RCC 7860 (cell line): Measurements from ENCODE around the gene GLUD1.
"Not testable (repeated sequence)": the region's sequence is repeated elsewhere in the genome, so short reads cannot be mapped to it uniquely, and the experiment has no call there.

Experiments
- DNase-seq: peaks from one replicate; pipeline ENCODE4 v3.0.0-alpha.2; 2015; ENCODE audit warnings: low spot score
- FAIRE-seq: peaks from 2 replicates; lab custom pipeline; 2012; peaks lifted over from hg19 to GRCh38; lab: Jason Lieb, UNC

Gene GLUD1

DNA sequence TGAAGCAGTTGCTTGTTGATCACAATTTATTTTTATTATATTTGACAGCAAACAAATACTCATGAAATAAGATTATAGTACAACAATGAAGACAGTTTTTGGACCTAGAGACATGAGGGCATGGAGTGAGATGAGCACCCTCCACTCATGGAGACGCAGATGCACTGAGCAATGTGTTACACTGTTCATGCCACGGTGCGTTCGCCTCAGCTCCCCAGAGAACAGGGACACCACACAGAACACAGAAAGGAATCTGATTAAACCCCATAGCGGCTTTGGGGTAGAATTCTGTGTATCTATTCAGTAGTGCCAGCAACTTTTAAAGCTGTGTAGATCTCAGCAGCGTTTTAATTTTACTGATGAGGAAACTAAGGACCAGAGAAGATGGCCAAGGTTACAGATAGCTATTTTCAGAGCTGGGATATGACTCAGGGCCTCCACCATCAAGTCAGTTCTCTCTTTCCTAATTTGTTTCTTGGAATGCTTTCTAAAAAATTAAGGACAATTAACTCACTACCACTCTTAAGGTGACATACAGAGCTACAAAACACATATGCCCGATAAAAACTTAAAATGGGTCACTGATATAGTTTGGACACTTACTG, 41.0 kb downstream of the GLUD1 start:
- no peak for FAIRE-seq

DNA sequence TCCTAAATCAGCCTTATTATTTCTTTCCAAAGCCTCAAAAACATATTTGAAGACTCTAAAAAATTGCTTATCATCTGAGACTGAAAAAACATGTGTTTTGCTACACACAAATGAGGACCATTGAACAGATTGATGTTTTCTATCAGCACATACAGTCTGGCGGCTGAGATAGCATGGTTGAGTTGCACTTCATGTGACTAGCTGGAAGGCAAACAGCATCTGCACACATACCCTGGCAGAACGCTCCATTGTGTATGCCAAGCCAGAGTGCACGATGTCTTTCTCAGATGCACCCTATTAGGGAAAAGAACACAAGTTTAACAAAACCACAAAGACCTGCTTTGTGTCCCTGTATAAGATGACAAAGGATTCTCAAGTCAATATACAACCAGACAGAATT, 41.5 kb downstream of the GLUD1 start:
- FAIRE-seq, result no peak

More for the DNA sequence above, 41.0 kb downstream of the GLUD1 start:
- no peak for DNase-seq

DNA sequence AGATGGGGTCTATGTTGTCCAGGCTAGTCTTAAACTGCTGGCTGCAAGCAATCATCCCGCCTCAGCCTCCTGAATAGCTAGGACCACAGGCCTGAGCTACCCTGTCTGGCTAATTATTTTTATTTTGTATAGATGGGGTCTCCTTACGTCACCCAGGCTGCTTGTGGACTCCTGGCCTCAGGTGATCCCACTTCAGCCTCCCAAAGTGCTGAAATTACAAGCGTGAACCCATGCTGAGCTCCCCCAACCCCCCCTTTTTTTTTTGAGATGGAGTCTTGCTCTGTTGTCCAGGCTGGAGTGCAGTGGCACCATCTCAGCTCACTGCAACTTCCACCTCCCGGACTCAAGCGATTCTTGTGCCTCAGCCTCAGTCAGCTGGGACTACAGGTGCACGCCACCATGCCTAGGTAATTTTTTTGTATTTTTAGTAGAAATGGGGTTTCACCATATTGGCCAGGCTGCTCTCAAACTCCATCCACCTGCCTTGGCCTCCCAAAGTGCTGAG, 49.2 kb downstream of the GLUD1 start:
- FAIRE-seq (no peak), DNase-seq (no peak)

More for the DNA sequence above, 41.5 kb downstream of the GLUD1 start:
- no peak for DNase-seq

DNA sequence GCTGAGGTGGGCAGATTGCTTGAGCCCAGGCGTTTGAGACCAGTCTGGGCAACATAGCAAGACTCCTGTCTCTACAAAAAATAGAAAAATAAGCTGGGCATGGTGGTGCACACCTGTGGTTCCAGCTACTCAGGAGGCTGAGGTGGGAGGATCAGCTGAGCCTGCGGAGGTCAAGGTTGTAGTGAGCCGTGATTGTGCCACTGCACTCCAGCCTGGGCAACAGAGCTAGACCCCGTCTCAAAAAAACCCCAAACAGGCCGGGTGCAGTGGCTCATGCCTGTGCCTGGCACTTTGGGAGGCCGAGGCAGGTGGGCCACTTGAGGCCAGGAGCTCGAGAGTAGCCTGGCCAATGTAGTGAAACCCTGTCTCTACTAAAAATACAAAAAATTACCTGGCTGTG, 51.1 kb downstream of the GLUD1 start:
- DNase-seq, FAIRE-seq: not testable (repeated sequence)

DNA sequence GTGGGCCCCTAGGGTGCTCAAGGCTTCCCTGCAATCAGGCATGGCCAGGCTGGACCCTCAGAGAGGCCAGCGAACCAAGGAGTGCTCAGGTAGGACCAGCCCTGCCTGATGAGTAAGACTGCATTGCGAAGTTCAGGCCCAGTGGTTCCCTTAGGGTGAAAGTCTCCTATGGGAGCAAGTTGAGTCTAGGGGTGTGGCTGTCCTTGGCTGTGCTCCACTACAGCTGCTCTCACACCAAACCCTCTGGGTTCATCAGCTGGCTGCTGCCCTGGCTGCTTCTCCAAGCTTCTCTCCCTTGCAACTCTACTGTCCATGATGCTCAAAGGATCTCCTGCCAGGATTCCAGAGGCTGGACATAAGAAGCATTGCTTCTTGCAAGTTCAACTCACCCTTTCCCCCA, 55.9 kb downstream of the GLUD1 start:
- DNase-seq (no peak), FAIRE-seq (no peak)

DNA sequence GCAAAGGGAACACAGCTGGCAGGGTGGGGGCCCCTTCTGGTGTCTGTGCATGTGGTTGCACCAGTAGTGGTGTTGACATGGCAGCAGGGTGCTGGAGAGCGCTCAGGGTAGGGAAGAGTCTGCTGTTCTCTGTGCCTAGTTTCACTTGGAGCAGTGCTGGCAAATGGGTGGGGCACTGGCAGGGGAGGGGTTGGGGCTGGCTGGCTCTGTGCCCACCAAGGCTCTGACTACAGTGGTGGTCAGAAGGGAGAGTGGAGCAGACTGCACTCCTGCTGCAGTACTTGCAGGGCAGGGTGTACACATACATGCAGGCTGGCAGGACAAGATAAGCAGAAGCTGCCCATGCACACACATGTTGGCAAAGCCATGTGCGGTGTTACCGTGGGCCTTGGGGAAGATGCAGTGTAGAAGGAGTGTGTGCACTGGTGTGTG, 56.3 kb downstream of the GLUD1 start:
- DNase-seq, result no peak
- no peak for FAIRE-seq

DNA sequence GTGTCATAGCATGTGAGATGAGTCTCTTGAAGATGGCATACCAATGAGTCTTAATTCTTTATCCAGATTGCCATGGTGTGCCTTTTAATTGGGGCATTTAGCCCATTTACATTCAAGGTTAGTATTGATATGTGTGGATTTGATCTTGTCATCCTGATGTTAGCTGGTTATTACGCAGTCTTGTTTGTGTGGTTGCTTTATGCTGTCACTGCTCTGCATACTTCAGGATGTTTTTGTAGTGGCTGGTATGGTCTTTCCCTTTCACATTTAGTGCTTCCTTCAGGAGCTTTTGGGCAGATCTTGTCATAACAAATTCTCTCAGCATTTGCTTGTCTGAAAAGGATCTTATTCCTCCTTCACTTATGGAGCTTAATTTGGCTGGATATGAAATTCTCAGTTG, 58.0 kb downstream of the GLUD1 start:
- FAIRE-seq, result no peak
- DNase-seq, result no peak

DNA sequence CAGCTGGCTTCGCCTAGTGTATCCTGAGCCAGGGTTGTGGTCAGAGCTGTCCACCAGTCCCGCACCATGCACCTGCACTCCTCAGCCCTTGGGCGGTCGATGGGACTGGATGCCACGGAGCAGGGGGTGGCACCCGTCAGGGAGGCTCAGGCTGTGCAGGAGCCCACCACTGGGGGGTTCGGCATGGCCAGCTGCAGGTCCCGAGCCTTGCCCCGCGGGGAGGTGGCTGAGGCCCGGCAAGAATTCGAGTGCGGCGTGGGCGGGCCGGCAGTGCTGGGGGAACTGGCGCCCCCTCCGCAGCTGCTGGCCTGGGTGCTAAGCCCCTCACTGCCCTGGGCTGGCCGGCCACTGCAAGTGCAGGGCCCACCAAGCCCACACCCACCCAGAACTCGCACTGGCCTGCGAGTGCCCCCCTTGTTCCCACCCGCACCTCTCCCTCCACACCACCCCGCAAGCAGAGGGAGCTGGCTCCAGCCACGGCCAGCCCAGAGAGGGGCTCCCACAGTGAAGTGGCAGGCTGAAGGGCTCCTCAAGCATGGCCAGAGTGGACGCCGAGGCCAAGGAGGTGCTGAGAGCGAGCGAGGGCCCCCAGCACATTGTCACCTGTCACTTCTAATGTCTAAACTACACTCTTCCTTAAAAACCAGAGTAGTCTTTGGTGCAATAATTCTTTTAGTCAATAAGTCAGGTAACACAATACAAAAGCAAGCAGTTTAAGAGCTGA, 63.6 kb downstream of the GLUD1 start:
- DNase-seq (no peak), FAIRE-seq (no peak)

DNA sequence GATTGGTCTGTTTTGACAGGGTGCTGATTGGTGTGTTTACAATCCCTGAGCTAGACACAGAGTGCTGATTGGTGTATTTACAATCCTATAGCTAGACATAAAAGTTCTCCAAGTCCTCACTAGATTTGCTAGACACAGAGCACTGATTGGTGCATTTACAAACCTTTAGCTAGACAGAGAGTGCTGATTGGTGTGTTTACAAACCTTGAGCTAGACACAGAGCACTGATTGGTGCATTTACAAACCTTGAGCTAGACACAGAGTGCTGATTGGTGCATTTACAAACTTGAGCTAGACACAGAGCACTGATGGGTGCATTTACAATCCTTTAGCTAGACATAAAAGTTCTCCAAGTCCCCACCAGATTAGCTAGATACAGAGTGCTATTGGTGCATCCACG, 64.2 kb downstream of the GLUD1 start:
- not testable (repeated sequence) for DNase-seq, FAIRE-seq

DNA sequence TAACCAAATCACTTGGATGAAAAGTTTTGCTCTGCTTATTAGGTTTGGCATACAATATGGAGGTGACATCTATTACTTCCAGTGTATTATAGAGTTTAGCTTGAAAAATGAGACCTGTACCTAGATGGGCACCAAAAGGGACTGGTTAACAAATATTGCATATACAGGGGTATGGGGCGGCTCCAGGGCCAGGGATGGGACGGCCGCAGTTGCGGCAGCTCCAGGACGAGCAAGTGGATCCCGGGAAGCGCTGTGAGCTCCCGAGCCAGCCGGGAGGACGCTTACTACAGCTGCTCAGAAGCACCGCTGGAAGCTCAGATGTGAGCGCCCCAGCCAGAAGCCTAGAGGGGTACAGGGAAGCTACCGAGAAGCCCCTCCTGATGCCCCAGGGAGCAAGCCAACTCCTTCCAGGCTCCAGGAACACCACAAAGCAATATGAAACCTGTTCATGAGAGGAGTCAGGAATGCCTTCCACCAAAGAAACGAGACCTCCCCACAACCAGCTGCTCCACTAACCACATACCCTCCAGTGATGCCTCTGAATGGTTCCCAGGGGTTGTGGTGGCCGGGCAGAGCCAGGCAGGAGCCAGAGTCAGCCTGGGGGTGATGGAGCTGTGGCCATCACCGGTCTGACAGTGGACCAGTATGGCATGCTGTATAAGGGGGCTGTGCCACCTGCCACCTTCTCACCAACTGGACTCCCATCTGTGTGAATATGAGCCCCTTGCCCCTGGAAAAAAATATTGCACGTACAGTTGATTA, 67.7 kb downstream of the GLUD1 start:
- FAIRE-seq, DNase-seq: not testable (repeated sequence)

DNA sequence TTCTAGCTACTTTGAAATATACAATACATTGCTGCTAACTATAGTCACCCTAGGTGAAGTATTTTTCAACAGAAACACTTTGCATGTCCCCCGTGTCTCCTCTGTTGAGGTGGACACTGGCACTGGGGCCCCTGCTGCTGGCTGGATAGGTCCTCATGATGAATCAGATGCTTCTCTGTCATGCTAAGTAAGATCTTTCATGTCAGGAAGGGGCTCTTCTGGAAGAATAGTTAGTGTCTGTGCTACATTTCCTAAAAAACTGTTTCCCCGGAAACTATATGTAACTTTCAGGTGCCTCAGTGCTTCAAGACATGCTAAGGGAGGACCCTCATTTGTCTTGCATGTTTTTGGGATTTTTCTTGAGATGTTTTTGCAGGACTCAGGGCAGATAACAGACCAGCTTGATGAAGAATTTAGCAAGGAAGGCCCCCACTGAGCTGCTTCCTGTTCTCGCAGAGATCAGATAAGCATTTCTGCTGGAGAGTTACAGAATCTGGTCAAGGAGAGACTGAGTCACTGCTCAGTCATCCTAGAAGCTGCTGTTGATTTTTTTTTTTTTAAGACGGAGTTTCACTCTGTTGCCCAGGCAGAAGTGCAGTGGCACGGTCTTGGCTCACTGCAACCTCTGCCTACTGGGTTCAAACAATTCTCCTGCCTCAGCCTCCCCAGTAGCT, 69.2 kb downstream of the GLUD1 start:
- FAIRE-seq, result peak; percentile 79
- peak; percentile 86 for DNase-seq

DNA sequence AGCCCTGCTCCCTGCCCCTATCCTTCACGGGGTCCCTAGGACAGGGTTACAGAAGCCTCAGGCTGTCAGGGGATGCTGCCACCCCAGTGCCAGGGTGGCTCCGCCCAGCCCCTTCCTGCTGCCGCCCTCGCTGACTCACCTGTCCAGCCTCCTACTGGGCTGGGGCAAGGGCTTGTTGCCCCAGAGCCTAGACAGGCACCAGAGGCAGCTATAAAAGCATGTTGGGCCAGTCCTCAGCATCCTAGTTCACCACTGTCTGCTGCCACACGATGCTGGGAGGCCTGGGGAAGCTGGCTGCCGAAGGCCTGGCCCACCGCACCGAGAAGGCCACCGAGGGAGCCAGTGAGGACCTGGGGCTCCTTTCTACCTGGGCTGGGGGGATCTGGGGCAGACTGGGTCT, 74.6 kb downstream of the GLUD1 start, which contains the start of gene FAM25A:
Gene FAM25A, plus strand, starts transcription at position 239 of the 400 bp plus-strand sequence. Its CDS starts 31 bp downstream, at position 270.
- DNase-seq, FAIRE-seq: not testable (repeated sequence)

DNA sequence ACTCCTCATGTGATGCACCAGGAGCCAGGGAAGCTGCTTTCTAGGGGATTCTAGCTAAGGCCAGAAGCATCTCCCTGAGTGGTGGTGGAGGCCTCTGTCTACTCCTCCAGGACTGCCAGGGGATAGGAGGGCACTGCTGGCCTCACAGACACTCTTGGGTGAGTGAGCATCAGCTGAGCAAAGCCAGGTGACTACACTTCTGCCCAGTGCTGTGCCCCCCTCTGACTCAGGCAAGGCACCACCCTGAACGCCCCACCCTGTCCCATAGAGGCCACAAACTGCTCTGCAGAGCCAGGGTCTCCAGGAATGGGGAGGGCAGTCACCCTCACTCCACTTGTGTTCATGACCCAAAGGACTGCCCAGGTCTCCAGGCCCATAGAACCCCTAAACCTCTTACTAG, 75.1 kb downstream of the GLUD1 start:
- not testable (repeated sequence) for FAIRE-seq, DNase-seq

DNA sequence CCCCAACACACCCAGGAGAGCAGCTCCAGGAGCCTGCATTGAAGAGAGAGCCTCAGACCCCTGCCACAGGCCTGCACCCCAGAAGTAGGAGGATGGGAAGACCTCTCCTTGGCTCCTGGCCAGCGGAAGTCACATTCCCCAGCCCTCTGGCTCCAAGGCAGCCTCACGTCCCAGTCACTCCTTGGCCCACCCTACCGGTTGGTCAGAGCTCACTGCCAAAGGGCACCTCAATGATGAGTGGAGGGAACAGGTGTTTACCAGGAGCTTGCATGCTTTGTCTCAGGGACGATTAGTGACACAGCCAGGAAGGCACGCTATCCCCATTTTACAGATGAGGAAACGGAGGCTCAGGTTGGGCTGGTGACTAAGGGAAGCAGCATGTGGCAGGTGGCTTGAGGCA, 75.6 kb downstream of the GLUD1 start:
- not testable (repeated sequence) for FAIRE-seq, DNase-seq

DNA sequence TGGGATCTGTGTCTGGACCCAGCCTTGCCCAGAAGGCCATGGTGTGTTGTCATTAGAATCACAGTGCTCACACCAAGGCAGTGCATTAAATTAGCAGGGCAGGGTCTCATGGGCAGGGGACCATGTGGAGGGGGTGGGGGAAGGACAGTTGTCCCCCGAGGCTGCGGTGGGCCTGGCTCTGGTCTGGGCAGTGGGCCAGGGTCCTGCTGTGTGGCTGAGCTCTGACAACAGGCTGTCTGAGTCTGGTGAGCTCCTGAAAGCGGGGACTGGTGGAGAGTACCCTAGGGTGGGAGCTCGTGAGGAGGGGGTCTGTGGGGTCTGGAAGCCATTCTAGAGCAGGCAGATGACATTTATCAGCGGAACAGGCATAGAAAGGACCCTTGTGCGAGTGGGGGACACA, 76.5 kb downstream of the GLUD1 start:
- not testable (repeated sequence) for FAIRE-seq, DNase-seq

DNA sequence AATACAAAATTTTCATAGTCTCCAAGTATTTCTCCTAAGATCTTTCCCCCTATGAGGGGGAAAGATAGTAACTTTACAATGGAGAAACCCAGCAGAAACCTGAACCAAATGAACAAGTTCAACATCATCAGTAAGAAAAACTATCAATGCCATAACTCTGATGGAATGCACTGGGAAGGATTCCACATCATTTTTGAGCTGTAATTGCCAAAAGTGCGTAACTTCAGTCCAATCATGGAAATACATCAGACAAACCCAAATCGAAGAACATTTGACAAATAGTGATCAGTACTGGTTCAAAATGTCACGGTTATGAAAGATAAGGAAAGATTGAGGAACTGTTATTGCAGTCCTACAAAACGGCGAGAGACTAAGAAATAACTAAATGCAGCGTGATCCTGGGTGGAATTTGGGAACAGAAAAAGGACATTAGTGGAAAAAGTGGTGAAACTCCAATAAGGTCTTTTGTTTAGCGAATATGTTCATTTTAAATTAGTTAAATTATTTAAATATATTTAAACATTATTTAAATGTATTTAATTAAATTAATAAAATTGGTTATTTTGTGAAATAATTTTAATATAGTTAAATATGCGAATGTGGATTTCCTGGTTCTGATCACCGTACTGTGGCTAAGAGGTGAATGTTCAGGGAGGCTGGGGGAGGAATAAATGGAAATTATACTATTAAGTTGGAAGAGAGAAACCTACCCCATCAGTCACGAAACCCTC, 79.5 kb downstream of the GLUD1 start:
- not testable (repeated sequence) for DNase-seq, FAIRE-seq

DNA sequence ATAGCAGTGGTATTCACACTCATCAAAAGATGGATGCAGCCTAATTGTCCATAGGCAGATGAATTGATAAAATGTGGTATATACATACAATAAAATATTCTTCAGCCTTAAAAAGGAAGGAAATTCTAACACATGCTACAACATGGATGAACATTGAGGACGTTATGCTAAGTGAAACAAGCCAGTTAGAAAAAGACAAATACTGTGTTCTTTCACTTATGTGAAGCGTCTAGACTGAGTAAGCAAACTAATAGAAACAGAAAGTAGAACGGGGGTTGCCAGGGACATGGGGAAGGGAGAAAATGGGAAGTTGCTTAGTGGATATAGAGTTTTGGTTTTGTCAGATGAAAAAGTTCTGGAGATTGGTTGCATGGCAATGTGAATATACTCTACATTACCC, 81.1 kb downstream of the GLUD1 start:
- not testable (repeated sequence) for FAIRE-seq, DNase-seq

DNA sequence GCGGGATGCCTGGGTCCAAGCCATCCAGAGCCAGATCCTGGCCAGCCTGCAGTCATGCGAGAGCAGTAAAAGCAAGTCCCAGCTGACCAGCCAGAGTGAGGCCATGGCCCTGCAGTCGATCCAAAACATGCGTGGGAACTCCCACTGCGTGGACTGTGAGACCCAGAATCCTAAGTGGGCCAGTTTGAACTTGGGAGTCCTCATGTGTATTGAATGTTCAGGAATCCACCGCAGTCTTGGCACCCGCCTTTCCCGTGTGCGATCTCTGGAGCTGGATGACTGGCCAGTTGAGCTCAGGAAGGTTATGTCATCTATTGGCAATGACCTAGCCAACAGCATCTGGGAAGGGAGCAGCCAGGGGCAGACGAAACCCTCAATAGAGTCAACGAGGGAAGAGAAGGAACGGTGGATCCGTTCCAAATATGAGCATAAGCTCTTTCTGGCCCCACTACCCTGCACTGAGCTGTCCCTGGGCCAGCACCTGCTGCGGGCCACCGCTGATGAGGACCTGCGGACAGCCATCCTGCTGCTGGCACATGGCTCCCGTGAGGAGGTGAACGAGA, 85.4 kb downstream of the GLUD1 start:
- FAIRE-seq, result not testable (repeated sequence)

DNA sequence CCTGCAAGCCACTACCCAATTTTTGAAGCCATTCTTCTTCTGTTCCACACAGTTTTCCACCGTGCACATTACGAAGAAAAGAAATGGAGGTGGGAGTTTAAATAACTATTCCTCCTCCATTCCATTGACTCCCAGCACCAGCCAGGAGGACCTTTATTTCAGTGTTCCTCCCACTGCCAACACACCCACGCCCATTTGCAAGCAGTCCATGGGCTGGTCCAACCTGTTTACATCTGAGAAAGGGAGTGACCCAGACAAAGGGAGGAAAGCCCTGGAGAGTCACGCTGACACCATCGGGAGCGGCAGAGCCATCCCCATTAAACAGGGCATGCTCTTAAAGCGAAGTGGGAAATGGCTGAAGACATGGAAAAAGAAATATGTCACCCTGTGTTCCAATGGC, 86.3 kb downstream of the GLUD1 start:
- not testable (repeated sequence) for DNase-seq, FAIRE-seq

More for the DNA sequence above, 85.4 kb downstream of the GLUD1 start:
- DNase-seq, result not testable (repeated sequence)
